Mesodermal cell (in vitro differentiated cells): ENCODE results near the gene TOM1L2.
"Not testable (repeated sequence)": the region's sequence is repeated elsewhere in the genome, so short reads cannot be mapped to it uniquely, and the experiment has no call there.

ENCODE experiments used
- H3K27ac ChIP-seq: 2 replicates; pipeline ENCODE4 v1.7.0; 2013; ENCODE audit warnings: mild to moderate bottlenecking, low read depth, low read length, moderate library complexity; ENCODE audit not compliant: severe bottlenecking
- H3K36me3 ChIP-seq: 2 replicates; pipeline ENCODE4 v1.7.1; 2013; ENCODE audit warnings: mild to moderate bottlenecking, low read length, moderate library complexity; ENCODE audit not compliant: control insufficient read depth, insufficient read depth
- H3K4me1 ChIP-seq: one replicate; pipeline ENCODE4 v1.7.1; 2013; ENCODE audit warnings: mild to moderate bottlenecking, low read length; ENCODE audit not compliant: insufficient read depth, control insufficient read depth, poor library complexity, severe bottlenecking
- H3K4me3 ChIP-seq: 2 replicates; pipeline ENCODE4 v1.7.0; 2013; ENCODE audit warnings: low read length, control low read depth, mild to moderate bottlenecking; ENCODE audit not compliant: insufficient read depth, poor library complexity, severe bottlenecking; ENCODE audit errors: extremely low read depth
- H3K9me3 ChIP-seq: 2 replicates; pipeline ENCODE4 v1.7.1; 2013; ENCODE audit warnings: mild to moderate bottlenecking, low read length, moderate library complexity; ENCODE audit not compliant: control insufficient read depth
- WGBS, 2 experiments: methylation state at CpG; one replicate each; pipeline ENCODE4 v1.1.5; 2013; ENCODE audit warnings: missing lambda C conversion rate in 2 of 2; ENCODE audit not compliant: insufficient coverage in 2 of 2; 5-methylcytosine and 5-hydroxymethylcytosine counted together

TOM1L2 gene

DNA sequence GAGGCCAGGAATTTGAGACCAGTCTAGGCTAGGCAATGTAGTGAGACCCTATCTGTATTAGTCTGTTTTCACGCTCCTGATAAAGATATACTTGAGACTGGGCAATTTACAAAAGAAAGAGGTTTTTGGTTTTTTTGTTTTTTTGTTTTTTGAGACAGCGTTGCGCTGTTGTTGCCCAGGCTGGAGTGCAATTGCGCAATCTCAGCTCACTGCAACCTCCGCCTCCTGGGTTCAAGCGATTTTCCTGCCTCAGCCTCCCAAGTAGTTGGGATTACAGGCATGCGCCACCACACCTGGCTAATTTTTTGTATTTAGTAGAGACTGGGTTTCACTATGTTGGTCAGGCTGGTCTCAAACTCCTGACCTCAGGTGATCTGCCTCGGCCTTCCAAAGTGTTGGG lies 23.7 kb upstream of the TOM1L2 start:
- H3K36me3 ChIP-seq, H3K27ac ChIP-seq: not testable (repeated sequence)
- 87 to 93% methylated on average over 3 to 8 of the region's 8 CpGs for WGBS, 2 experiments

DNA sequence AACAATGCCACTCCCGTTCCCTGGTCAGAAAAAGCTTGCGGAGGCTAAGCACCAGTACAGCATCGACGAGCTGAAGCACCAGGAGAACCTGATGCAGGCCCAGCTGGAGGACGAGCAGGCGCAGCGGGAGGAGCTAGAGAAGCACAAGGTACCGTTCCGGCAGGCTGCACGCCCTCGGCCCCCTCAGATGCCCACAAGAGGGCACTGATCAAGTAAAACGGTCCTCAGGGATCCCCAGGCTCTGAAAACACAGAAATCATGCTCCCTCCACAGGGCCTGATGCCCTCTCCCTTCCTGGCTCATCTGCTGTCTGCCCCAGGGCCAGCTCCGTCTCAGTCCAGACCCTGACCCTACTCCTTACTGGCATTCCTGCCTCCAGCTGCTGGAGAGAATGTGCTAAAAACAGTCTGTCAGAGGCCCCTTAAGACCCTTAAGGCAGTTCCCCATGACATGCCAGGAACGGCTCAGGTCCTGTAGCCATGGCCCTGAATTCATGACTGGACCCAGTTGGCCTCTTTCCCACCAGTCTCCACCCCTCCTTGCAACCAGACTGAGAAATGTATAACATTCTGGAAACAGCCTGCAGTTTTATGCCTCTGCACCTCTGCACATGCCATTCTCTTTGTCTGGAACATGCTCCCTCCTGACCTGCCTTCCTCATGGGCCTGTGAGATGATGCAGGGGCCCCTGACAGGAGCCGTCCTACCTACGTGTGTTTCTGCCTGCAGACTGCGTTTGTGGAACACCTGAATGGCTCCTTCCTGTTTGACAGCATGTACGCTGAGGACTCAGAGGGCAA lies 22.3 kb upstream of the TOM1L2 start:
- Histone ChIP-seq H3K36me3 (no peaks in the 10 kb centered on the region), H3K9me3 (no peaks in the 10 kb centered on the region), H3K4me3 (no peak overlapping the region), H3K27ac (no peak overlapping the region), H3K4me1 (peaks cover 19% of the 10 kb centered on the region)
- WGBS, 2 experiments: 55 to 57% methylated on average over 18 of the region's 18 CpGs

More for the DNA sequence above, 23.7 kb upstream of the TOM1L2 start:
- H3K9me3 ChIP-seq, H3K4me3 ChIP-seq: not testable (repeated sequence)
- peaks cover 11% of the 10 kb centered on the region for H3K4me1 ChIP-seq

DNA sequence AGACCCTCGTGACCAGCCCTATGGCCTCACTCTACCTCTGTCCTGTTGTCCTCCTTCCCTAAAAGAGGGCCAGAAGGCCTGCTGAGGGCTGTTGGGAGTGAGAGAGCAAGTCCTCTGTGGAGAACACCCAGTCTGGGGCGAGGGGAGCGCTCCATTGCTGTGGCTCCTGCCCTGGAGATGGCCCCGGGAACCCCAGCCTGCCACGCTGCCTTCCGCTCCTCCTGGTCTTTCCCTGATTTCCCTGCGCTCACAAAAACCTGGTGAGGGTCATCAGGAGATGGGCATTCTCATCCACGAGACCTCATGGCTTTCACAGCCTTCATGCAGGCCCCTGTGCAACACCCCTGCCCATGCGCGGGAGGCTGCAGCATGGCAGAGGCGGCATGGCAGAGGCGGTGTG lies 21.7 kb upstream of the TOM1L2 start:
- Histone ChIP-seq H3K27ac (no peak overlapping the region), H3K4me1 (peaks cover 19% of the 10 kb centered on the region), H3K4me3 (no peak overlapping the region), H3K36me3 (no peaks in the 10 kb centered on the region), H3K9me3 (no peaks in the 10 kb centered on the region)
- 90 to 95% methylated on average over 6 to 12 of the region's 12 CpGs for WGBS, 2 experiments

DNA sequence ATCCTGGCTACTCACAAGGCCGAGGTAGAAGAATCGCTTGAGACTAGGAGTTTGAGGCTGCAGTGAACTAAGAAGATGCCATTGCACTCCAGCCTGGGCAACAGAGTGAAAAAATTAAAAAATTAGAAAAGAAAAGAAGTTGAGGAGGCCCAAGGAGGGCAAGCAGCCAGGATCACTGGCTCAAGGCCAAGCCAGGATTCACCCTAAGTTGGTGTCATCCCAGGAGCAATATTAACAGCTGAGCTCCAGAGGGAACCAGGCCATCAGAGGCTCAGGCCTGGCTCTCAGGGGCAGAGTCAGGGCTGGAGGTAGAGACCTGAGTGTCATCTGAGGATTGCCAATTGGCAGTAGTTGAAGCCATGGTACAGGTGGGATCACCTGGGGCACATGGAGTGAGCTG lies 21.2 kb upstream of the TOM1L2 start:
- H3K4me1 ChIP-seq: peaks cover 19% of the 10 kb centered on the region
- H3K9me3 ChIP-seq: no peaks in the 10 kb centered on the region
- no peaks in the 10 kb centered on the region for H3K36me3 ChIP-seq
- WGBS, 2 experiments: 77 to 97% methylated on average over 2 of the region's 2 CpGs
- no peak overlapping the region for H3K27ac ChIP-seq
- H3K4me3 ChIP-seq: no peak overlapping the region

DNA sequence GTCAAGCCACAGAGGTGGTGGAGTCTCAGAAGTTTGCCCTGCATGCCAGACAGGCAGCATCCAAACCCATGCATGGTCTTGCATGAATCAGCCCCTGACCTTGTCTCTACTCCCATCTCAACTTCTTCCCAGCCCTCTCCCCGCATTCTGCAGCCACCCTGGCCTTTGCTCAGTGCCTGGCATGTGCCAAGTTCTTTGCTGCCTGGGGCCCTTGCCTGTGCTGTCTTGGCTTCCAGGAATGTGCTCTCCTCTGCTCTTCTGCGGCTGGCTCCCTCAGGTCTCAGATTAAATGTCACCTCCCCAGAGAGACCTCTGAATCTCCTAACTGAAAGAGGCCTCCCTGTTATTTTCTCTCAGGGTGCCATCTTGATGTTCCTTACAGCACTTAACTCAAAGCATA lies 18.1 kb upstream of the TOM1L2 start:
- H3K4me3 ChIP-seq: no peak overlapping the region
- no peaks in the 10 kb centered on the region for H3K9me3 ChIP-seq
- peaks cover 19% of the 10 kb centered on the region for H3K4me1 ChIP-seq
- 94 to 100% methylated on average over 2 of the region's 2 CpGs for WGBS, 2 experiments
- peak overlapping the region; percentile 10 for H3K27ac ChIP-seq
- no peaks in the 10 kb centered on the region for H3K36me3 ChIP-seq

DNA sequence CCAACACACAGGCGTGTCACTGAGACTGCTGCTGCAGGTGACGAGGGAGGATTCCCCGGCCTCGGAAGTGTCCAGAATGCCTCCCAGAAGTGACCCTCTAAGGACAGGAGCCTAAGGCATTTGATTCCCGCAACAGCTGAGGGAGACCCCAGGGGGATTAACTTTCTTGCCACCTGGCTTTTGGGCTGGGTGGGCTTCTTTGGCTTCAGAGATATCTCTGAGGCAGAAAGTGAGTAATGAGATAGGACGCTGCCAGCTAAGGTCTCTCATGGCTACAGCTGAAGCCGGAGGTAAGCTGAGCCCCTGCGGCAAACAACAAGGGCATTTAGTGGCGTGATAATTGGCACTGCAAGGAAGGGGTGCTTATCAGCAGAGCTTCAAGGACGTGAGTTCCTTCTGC lies 17.4 kb upstream of the TOM1L2 start:
- Histone ChIP-seq H3K27ac (no peak overlapping the region), H3K4me1 (peaks cover 16% of the 10 kb centered on the region), H3K36me3 (no peaks in the 10 kb centered on the region), H3K4me3 (no peak overlapping the region), H3K9me3 (no peaks in the 10 kb centered on the region)
- 89 to 92% methylated on average over 9 to 10 of the region's 10 CpGs for WGBS, 2 experiments

DNA sequence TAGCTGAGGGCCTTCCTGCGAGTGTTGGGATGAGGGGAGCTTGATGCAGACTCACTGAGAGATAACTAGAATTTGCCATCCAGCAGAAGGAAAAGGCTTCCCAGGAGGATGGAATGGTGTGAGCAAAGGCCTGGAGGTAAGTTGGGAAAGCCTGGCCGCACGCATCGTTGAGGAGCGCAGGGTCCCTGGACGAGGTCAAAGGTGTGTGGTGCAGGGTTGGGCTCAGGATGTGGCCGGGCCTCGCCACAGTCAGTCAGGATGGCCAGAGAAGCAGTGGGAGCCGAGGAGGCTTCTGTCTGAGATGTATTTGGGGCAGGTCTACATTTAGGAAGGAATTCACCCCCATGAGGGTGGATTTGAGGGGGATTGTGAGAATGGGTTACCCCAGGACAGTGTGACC lies 16.9 kb upstream of the TOM1L2 start:
- Histone ChIP-seq H3K27ac (no peak overlapping the region), H3K36me3 (no peaks in the 10 kb centered on the region), H3K9me3 (no peaks in the 10 kb centered on the region), H3K4me1 (peaks cover 15% of the 10 kb centered on the region), H3K4me3 (no peak overlapping the region)
- 87 to 91% methylated on average over 6 to 9 of the region's 9 CpGs for WGBS, 2 experiments

DNA sequence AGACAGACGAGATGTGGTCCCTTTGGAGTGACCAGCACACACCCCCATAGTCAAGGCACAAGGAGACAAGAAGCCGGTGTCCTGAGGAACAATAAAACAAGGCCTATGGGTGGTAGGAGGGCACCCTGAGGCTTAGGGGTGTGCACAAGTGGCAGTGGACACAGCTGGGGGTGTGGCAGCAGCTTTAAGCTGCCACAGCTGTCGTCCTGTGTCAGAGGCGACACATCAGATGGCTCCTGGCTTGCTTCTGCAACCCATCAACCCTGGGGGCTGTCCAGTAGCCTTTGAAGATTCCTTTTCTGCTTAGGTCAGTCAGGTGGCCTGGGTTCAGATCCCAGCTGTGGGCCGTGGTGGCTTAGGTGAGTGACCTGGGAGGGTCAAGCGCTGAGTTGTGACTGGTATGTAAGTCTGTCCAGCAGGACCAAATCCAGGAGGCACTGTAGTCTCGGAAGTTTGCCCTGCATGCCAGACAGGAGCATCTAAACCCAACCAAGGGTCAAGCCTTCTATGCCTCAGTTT lies 16.3 kb upstream of the TOM1L2 start:
- Histone ChIP-seq H3K9me3 (no peaks in the 10 kb centered on the region), H3K36me3 (no peaks in the 10 kb centered on the region), H3K4me3 (no peak overlapping the region), H3K4me1 (peaks cover 15% of the 10 kb centered on the region), H3K27ac (no peak overlapping the region)
- 88 to 90% methylated on average over 6 of the region's 7 CpGs for WGBS, 2 experiments

DNA sequence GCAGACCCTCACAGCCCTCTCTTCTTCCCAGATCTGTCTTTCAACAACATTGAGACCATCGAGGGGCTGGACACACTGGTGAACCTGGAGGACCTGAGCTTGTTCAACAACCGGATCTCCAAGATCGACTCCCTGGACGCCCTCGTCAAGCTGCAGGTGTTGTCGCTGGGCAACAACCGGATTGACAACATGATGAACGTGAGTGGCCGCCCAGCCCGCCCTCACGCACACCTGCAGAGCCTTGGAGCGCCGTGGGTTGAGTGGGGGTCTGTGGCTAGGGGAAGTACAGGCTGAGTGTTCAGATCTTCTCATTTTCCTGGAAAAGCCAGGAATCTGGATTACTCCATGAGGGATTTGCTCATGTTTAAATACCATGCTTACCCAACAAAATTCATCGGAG lies 15.7 kb upstream of the TOM1L2 start:
- WGBS, 2 experiments: 92 to 97% methylated on average over 11 to 14 of the region's 14 CpGs
- Histone ChIP-seq H3K4me3 (no peak overlapping the region), H3K36me3 (no peaks in the 10 kb centered on the region), H3K4me1 (peaks cover 15% of the 10 kb centered on the region), H3K9me3 (no peaks in the 10 kb centered on the region), H3K27ac (no peak overlapping the region)

DNA sequence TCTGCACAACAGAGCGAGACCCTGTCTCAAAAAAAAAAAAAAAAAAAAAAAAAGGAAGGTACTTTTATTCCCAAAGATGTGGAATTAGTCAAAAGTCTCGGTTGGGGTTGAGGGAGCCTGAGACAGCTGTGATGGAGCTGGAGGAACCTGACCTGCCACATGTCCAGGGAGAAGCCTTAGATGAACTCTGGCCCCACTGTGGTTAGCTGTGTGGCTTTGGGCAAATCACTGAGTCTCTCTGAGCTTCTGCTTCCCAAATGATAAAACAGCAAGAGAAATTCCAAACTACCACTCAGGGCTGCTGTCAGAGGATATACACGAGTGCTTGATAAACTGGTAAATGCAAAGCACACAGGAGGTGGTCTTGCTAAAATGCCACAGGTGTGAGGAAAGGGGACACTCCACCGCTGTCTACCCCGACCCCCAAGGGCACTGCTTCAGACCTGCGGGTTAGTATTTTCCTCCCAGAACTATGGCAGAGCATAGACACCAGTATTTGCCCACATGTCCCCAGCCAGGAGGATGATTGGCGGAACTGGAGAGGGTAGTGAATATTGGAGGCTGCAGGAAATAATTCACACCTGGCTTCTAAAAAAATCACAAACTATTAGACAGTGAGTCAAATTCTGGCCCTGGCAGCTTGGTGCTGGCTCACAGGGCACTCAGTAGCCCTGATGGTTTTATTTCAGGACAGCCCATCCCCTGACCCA lies 15.1 kb upstream of the TOM1L2 start:
- 74 to 89% methylated on average over 4 to 5 of the region's 7 CpGs for WGBS, 2 experiments
- Histone ChIP-seq H3K27ac (no peak overlapping the region), H3K36me3 (no peaks in the 10 kb centered on the region), H3K4me3 (no peak overlapping the region), H3K4me1 (peaks cover 15% of the 10 kb centered on the region), H3K9me3 (no peaks in the 10 kb centered on the region)

DNA sequence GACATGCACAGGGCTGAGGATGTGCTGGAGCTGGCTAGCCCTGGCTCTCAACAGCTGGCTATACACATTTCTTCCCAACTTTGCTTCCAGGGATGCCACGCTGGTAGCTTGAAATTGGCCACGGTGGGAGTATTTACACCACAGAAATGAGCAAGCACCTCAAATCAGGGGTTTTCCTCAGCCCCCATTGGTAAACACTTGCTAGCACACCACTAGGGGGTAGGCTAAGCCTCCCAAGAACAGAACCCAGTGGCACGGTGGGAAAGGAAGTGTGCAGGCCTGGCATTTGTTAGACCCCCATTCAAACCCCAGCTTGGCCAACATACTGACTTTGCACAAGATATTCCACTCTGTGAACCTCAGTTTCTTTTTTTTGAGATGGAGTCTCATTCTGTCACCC lies 13.4 kb upstream of the TOM1L2 start:
- no peaks in the 10 kb centered on the region for H3K9me3 ChIP-seq
- H3K4me3 ChIP-seq: no peak overlapping the region
- 93 to 100% methylated on average over 2 of the region's 3 CpGs for WGBS, 2 experiments
- H3K27ac ChIP-seq: no peak overlapping the region
- H3K4me1 ChIP-seq: peaks cover 9% of the 10 kb centered on the region
- no peaks in the 10 kb centered on the region for H3K36me3 ChIP-seq
